Measurements from ENCODE around the gene IZUMO4.

IZUMO4 gene

DNA sequence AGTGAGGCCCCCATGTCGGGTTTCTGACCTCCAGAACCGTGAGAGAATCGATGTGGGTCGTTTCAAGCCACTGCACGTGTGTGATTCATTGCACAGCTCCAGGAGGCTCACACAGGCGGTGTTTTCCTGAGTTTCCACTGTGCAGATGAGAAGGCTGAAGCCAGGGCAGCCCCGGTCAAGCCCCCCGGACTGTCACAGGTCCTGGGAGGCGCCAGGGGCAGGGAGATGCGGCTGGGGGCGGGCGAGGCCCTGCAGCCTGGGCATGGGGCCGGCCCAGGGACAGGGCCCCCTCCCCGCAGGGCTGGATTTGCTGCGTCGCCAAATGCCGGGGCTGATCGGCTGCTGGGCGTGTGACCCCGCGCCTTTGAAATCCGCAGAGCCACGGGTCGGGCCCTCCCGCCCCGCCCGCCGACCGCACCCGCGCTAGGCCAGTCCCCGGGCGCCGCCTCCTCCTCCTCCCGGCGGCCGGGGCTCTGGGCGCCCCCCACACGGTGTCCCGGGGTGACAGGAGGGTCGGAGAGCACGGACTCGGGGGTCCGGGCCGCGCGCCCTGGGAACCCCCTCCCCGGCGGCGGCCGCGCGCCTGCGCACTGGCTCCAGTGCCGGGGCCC lies 35.7 kb upstream of the IZUMO4 start:
- TF ChIP-seq, protein P1, sequence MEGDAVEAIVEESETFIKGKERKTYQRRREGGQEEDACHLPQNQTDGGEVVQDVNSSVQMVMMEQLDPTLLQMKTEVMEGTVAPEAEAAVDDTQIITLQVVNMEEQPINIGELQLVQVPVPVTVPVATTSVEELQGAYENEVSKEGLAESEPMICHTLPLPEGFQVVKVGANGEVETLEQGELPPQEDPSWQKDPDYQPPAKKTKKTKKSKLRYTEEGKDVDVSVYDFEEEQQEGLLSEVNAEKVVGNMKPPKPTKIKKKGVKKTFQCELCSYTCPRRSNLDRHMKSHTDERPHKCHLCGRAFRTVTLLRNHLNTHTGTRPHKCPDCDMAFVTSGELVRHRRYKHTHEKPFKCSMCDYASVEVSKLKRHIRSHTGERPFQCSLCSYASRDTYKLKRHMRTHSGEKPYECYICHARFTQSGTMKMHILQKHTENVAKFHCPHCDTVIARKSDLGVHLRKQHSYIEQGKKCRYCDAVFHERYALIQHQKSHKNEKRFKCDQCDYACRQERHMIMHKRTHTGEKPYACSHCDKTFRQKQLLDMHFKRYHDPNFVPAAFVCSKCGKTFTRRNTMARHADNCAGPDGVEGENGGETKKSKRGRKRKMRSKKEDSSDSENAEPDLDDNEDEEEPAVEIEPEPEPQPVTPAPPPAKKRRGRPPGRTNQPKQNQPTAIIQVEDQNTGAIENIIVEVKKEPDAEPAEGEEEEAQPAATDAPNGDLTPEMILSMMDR (conservative IDR thresholded peaks at IDR 0.05; ENCODE audit: low read depth, low read length): no peak
- DNase-seq (ENCODE audit: low read depth): peak; percentile 90
- H3K4me3 ChIP-seq (ENCODE audit: low read depth, low read length): peak overlapping the region; percentile 49

DNA sequence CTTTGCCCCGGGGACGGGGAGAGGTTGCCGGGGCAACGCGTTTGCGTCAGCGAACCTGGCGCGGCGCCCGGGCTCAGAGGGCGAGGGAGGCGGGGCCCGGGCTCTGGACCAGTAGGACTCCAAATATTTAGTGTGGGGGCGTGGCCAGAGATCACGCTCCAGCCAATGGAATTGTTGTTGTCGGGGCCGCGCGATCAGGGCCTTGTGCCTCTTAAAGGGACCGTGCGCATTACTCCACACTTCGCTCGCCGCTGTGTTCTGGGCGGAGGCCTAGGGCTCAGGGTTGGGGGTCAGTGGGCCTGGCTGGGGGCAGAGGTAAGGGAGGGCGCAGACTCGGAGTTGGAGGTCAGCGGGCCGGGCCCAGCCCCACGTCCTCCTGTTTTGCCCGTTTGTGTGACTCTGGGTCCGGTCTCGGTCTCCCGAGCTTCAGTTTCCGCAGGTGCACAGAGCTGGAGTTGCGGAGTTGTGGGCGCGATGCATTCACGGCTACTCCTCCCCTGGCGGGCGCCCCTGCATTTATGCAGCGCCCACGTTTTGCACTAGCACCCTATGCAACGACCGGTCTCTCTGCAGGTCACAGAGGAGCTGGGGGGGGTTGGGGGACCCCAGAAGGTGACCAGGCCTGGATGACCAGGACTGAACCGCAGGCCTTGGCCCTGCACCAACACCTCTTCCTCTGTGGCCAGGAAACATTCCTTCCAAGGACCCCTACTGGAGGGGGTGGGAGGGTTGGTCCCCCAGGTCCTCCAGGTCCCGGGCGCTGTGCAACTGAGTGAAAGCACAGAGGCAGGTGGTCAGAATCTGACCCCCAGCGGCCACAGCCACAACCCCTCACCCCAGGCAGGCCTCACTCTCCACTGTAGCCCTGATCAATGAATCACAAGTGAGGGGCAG lies 35.0 kb upstream of the IZUMO4 start:
- peak overlapping the region; percentile 61 for H3K4me3 ChIP-seq (ENCODE audit: low read depth, low read length)
- peak; percentile 99 for DNase-seq (ENCODE audit: low read depth)
- TF ChIP-seq, protein P1 (conservative IDR thresholded peaks at IDR 0.05; ENCODE audit: low read depth, low read length): no peak

DNA sequence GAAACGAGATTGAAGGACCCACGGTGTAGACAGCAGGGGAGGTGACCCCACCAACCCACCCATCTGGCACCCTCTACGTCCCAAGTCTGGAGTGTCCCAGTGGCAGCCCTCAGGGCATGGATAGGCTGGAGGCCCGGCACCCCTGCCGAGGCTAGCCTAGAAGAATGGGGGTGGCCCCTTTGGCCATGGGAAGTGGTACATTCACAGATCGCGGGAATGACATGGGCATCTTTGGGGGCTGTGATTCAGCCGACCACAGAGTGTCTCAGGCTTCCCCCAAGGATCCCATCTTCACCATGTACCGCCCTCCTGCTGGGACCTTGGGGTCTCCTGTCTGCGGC lies 34.4 kb upstream of the IZUMO4 start:
- DNase-seq (ENCODE audit: low read depth): no peak
- TF ChIP-seq, protein P1 (conservative IDR thresholded peaks at IDR 0.05; ENCODE audit: low read depth, low read length): no peak
- H3K4me3 ChIP-seq (ENCODE audit: low read depth, low read length): no peak overlapping the region

DNA sequence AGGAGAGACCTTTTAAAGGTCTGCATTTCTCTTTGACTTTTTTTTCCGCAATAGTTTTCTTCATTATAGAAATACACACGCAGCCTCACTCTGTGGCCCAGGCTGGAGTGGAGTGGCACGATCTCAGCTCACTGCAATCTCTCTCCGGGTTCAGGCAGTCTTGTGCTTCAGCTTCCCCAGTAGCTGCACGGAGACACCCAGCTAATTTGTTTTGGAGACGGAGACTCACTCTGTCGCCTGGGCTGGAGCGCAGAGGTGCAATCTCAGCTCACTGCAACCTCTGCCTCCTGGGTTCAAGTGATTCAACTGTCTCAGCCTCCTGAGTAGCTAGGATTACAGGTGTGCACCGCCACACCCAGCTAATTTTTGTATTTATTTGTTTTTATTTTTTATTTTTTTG lies 33.9 kb upstream of the IZUMO4 start:
- TF ChIP-seq, protein P1 (conservative IDR thresholded peaks at IDR 0.05; ENCODE audit: low read depth, low read length): no peak
- DNase-seq (ENCODE audit: low read depth): no peak
- H3K4me3 ChIP-seq (ENCODE audit: low read depth, low read length): no peak overlapping the region

DNA sequence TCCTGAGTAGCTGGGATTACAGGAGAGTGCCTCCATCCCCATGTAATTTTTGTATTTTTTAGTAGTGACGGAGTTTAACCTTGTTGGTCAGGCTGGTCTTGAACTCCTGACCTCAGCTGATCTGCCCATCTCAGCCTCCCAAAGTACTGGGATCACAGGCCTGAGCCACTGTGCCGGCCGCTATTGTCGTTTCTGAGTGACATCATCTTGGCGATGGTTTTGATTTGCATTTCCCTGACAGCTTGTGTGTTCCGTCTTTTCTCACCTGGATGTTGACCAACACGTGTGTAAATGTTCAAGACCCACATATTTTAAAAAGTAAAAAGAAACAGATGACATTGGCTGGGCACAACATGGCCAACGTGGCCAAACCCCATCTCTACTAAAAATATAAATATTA lies 32.9 kb upstream of the IZUMO4 start:
- TF ChIP-seq, protein P1 (conservative IDR thresholded peaks at IDR 0.05; ENCODE audit: low read depth, low read length): no peak
- DNase-seq (ENCODE audit: low read depth): no peak

DNA sequence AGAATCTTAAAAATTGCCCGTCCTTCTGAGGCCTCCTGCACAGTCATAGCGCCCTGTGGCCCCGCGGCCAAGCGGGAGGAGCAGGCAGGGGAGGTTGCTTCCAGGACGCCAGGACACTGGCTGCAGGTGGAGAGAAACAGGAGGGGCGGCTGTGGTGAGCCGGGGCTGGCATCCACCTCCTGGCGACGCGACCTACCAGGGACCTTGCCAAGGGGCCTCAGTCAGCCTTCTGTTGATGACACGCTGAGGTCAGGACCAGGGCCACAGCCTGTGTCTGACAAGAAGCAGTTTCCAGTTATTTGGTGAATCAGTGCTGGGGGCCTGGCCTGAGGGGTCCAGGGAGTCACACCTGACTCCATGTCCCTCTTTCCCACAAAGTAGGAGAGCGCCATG lies 32.3 kb upstream of the IZUMO4 start:
- H3K4me3 ChIP-seq (ENCODE audit: low read depth, low read length): no peak overlapping the region
- DNase-seq (ENCODE audit: low read depth): no peak
- TF ChIP-seq, protein P1 (conservative IDR thresholded peaks at IDR 0.05; ENCODE audit: low read depth, low read length): no peak

More for the DNA sequence above, 32.9 kb upstream of the IZUMO4 start:
- no peak overlapping the region for H3K4me3 ChIP-seq (ENCODE audit: low read depth, low read length)
